Measurements from ENCODE around the gene DPH6.

DNA sequence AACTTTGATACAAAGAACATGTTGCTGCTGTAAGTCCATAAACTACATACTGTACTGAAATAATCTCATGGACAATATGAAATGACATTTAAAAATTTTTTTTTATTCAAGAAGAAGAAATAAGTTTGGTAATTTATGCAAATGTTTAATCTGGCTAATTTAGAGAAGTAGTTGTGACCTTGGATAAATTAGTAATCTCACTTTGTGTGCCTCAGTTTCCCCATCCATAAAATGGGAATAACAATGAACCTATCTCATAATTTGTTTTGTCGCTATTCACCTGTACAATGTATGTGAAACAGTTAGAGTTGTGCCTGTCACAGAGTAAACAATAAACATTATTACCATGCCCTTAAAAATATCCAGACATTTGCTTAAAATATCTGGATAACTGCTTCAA is 15.3 kb upstream of the DPH6 start:
- TF ChIP-seq, protein P1, sequence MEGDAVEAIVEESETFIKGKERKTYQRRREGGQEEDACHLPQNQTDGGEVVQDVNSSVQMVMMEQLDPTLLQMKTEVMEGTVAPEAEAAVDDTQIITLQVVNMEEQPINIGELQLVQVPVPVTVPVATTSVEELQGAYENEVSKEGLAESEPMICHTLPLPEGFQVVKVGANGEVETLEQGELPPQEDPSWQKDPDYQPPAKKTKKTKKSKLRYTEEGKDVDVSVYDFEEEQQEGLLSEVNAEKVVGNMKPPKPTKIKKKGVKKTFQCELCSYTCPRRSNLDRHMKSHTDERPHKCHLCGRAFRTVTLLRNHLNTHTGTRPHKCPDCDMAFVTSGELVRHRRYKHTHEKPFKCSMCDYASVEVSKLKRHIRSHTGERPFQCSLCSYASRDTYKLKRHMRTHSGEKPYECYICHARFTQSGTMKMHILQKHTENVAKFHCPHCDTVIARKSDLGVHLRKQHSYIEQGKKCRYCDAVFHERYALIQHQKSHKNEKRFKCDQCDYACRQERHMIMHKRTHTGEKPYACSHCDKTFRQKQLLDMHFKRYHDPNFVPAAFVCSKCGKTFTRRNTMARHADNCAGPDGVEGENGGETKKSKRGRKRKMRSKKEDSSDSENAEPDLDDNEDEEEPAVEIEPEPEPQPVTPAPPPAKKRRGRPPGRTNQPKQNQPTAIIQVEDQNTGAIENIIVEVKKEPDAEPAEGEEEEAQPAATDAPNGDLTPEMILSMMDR (IDR thresholded peaks at IDR 0.05), result no peak
- no peak for TF ChIP-seq POLR2AphosphoS5 (IDR thresholded peaks at IDR 0.05)

All from suprapubic skin (tissue), 3 donors.